ENCODE data around the gene ACY1.
A peak's percentile ranks its signal among the peaks of the same experiment; 100 is the strongest.

- no peak for TF ChIP-seq CTCF (IDR thresholded peaks at IDR 0.05)
- TF ChIP-seq POLR2A (IDR thresholded peaks at IDR 0.05), result peak in 1 of 3 donors; percentile 4
These were observed 40.5 kb upstream of the ACY1 start for GRCh38 chr3:51942603-51943450.

All from body of pancreas (tissue), 4 donors.